AG09319 (cell line): ENCODE results near the gene EVC.

ENCODE experiments used
- DNase-seq: peaks from one replicate; pipeline ENCODE4 v3.0.0-alpha.2; 2010; ENCODE audit warnings: low read depth; ENCODE audit errors: extremely low read depth
- CTCF ChIP-seq: IDR thresholded peaks from 2 replicates; pipeline ENCODE4 v1.5.1; 2011; ENCODE audit warnings: low read depth, mild to moderate bottlenecking, inconsistent platforms, low read length, moderate library complexity

Gene EVC

GRCh38 chr4:5712931-5713330 lies 1.9 kb downstream of the EVC start:
- no peak for TF ChIP-seq CTCF
- no peak for DNase-seq

- no peak for TF ChIP-seq CTCF
- no peak for DNase-seq
These were observed 2.9 kb downstream of the EVC start for GRCh38 chr4:5713861-5714260.

DNA sequence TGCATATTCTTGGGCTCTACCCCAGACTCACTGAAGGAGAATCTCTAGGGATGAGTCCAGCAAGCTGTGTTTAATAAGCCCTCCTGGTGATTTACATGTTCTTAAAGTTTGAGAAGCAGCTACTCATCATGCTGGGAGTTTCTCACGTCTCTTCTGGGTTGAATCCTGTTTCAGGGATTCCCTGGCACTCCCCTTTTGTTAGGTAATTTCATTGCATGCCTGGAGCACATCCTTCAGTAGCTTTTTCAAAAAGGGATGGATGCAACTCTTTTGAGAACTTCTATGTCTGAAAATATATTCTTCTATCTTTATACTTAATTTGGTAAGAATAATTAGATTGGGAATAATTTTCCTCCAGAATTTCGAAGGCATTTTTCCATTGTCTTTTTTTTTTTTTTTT lies 4.4 kb downstream of the EVC start:
- DNase-seq, result no peak
- TF ChIP-seq CTCF, result no peak

GRCh38 chr4:5716391-5716790 lies 5.4 kb downstream of the EVC start:
- DNase-seq, result no peak
- TF ChIP-seq CTCF, result no peak

DNA sequence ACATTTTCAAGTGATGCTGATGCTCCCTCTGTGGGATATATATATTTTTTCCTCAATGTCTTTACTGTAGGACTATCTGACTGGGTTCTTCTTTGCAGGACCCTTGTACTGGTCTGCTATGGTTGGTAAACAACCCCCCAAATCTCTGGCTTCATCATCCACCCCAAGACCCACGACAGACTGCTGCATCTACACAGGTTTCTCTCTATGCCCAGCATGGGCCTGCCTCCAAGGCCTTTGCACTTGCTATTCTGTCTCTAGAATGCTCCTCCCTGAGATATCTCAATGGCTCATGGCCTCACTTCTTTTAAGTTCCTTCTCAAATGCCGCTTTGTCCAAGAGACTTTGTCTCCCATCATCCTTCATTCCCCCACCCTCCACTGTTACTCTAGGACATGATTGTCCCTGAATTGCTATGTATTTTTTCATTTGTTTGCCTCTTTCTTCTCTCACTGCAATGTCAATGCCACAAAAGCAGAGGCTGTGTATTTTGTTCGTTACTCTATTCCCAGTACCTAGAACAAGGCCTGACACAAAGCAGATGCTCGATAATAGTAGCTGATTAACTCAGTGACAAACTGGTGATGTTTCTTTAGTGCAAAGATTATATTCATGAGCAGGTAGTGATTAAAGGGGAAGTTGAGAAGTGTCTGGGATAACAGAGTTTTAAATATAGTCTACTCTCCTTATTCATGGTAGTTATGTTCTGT lies 6.6 kb downstream of the EVC start:
- no peak for TF ChIP-seq CTCF

GRCh38 chr4:5718411-5718810 lies 7.4 kb downstream of the EVC start:
- no peak for DNase-seq
- no peak for TF ChIP-seq CTCF

More for the DNA sequence above, 6.6 kb downstream of the EVC start:
- DNase-seq, result no peak

DNA sequence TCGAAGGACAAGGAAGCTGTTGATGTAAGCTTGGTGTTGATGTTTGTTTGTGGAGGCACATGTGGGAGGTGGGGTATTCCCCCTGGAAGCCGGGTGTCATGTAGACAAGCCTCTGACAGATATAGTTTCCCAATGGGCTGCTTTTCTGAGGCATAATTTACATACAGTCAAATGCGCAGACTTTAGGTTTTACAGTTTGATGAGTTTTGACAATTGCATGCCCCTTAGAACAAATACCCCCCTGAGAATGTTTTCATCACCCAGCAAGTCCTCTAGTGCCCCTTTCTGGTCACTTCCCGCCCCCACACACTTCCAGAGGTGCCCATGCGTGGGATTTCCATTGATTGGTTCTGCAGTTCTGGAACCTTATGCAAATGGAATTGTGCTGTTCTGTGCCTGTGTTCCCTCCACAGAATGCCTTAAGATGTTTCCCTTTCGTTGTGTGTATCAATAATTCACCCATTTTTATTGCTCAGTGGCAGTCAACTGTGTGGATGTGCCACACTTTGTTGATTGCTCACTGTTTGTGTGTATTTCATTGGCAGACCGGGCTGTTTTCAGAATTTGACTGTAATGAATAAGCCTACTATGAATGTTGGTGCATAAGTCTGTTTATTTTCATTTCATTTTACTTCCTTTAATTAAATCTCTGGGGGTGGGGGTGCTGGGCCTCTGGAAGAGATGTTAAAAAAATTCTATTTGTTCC lies 8.5 kb downstream of the EVC start:
- no peak for TF ChIP-seq CTCF
- DNase-seq, result no peak
